ENCODE data around the gene PHLPP2.
"Not testable (repeated sequence)": the region's sequence is repeated elsewhere in the genome, so short reads cannot be mapped to it uniquely, and the experiment has no call there.

Gene PHLPP2

GRCh38 chr16:71687861-71688260 is 36.6 kb downstream of the PHLPP2 start:
- TF ChIP-seq CTCF (IDR thresholded peaks at IDR 0.05; ENCODE audit: control insufficient read depth, insufficient read depth, low read depth, low read length, missing control alignments): no peak
- H3K4me3 ChIP-seq (ENCODE audit: control insufficient read depth, low read depth, low read length): no peak overlapping the region
- no peak for DNase-seq (ENCODE audit: low read depth)

DNA sequence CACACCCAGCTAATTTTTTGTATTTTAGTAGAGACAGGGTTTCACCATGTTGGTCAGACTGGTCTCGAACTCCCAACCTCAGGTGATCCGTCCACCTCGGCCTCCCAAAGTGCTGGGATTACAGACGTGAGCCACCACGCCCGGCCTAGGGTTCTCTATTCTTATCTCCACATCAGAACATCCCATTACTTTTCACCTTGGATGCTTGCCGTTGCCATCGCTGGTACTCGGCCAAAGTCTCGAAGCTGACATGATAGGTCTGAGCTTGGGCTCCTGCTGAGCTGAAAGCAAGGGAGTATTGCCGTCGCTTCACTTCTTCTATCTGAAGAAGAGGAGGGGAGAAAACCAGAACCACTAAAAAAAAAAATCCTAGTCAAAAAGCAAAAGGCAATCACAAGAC is 40.2 kb downstream of the PHLPP2 start:
- DNase-seq (ENCODE audit: low read depth); H3K4me3 ChIP-seq (ENCODE audit: control insufficient read depth, low read depth, low read length): not testable (repeated sequence)

DNA sequence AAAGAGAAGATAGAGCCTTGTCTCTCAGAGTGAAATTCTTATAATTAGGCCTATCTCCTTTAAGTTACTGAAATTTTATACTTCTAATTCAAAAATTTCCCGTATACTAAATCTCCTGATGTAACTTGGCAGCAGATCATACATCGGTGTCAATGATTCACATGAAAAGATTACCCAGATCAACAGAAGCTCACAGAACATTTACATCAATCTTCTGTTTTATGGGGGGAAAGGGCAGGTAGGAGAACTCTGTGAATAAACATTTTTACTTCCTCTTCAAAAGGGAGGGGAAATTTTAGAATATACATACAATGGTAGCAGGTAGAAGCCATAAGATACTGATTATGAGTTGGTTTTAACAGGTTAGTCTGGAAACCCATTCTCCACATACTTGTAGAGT is 43.1 kb downstream of the PHLPP2 start:
- no peak overlapping the region for H3K4me3 ChIP-seq (ENCODE audit: control insufficient read depth, low read depth, low read length)
- no peak for DNase-seq (ENCODE audit: low read depth)
- no peak for TF ChIP-seq CTCF (IDR thresholded peaks at IDR 0.05; ENCODE audit: control insufficient read depth, insufficient read depth, low read depth, low read length, missing control alignments)

DNA sequence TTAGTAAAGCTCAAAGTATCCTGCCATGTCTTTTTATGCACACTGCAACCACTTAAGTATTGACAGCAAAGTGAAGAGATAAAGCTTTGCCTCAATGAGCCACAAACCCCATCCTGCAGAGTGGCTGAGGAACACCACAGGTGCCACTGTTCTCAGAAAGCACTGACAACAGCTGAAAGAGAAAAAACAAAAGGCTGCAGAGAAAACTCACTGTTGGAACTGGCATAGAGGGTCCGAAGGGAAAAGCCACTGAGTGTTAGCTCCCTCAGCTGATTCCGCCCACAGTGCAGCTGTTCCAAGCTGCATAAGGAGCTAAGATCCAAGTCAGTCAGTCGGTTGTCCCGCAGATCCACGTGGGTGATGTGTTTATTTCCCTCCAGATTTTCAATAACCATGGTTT is 48.3 kb downstream of the PHLPP2 start:
- no peak overlapping the region for H3K4me3 ChIP-seq (ENCODE audit: control insufficient read depth, low read depth, low read length)
- no peak for TF ChIP-seq CTCF (IDR thresholded peaks at IDR 0.05; ENCODE audit: control insufficient read depth, insufficient read depth, low read depth, low read length, missing control alignments)
- DNase-seq (ENCODE audit: low read depth): no peak

GRCh38 chr16:71675380-71675779 is 49.1 kb downstream of the PHLPP2 start:
- TF ChIP-seq CTCF (IDR thresholded peaks at IDR 0.05; ENCODE audit: control insufficient read depth, insufficient read depth, low read depth, low read length, missing control alignments): no peak
- no peak for DNase-seq (ENCODE audit: low read depth)
- no peak overlapping the region for H3K4me3 ChIP-seq (ENCODE audit: control insufficient read depth, low read depth, low read length)

DNA sequence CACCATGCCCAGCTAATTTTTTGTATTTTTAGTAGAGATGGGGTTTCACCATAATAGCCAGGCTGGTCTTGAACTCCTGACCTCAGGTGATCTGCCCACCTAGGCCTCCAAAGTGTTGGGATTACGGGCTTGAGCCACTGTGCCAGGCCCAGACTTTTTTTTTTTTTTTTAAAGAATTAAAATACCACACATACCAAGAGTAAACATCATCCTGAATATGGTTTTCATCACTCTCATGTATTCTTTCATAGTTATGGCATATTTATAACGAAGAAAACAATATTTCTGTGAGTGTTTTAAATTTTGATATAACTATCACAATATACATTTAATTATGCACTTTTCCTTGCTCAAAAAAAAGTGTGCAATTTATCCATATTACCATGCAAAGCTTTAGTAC is 50.3 kb downstream of the PHLPP2 start:
- no peak for TF ChIP-seq CTCF (IDR thresholded peaks at IDR 0.05; ENCODE audit: control insufficient read depth, insufficient read depth, low read depth, low read length, missing control alignments)
- no peak overlapping the region for H3K4me3 ChIP-seq (ENCODE audit: control insufficient read depth, low read depth, low read length)
- no peak for DNase-seq (ENCODE audit: low read depth)

GRCh38 chr16:71673582-71673973 is 50.9 kb downstream of the PHLPP2 start:
- no peak for TF ChIP-seq CTCF (IDR thresholded peaks at IDR 0.05; ENCODE audit: control insufficient read depth, insufficient read depth, low read depth, low read length, missing control alignments)
- no peak for DNase-seq (ENCODE audit: low read depth)

More at GRCh38 chr16:71673582-71673973, 50.9 kb downstream of the PHLPP2 start:
- H3K4me3 ChIP-seq (ENCODE audit: control insufficient read depth, low read depth, low read length): no peak overlapping the region

Data from AG09309 (cell line).